Measurements from ENCODE around the gene SLC7A4. TPM values are rescaled to one million over a fixed set of nuclear protein-coding genes. Genes with fewer than 3 reads are reported as not detected.

The SLC7A4 gene
- total and polyA plus RNA-seq, 12 donors, result 0.73 to 7.2 (median 3.3) TPM

DNA sequence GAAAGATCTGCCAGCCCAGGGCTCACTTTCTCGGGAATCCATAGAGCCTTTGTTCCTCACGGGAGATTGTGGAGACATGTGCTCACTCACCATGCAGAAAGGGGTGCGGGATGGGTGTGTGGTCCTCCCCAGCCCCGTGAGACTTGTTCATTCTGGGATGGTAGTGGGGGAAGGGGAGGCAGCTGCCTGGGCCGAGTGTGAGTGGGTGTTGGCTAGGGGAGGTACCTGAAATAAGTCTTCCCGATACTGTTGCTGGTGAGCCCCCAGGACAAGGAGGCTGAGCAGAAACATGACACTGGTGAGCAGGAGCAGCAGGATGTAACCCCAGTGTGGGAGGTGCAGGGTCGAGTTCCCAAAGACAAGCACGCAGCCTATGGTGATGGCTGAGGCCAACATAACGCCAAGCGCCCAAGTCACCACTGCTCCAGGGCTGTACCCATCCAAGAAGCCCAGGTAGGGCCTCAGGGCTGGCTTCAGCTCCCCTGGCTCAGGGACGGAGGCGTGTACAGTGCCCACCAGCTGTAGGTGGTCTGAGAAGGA is 2.8 kb downstream of the SLC7A4 start:
- Histone ChIP-seq H3K27ac (no peak overlapping the region), H3K4me3 (no peak overlapping the region), H3K27me3 (no peaks in the 10 kb centered on the region), H3K36me3 (replicated peaks in 1 of 2) (no peaks in the 10 kb centered on the region), H3K4me1 (replicated peaks in 1 of 2) (peaks cover 6 to 13% of the 10 kb centered on the region in 2 donors), H3K9me3 (replicated peaks in 1 of 3) (no peaks in the 10 kb centered on the region)
- TF ChIP-seq CTCF (IDR thresholded peaks at IDR 0.05), result no peak
- no peak for TF ChIP-seq POLR2A (IDR thresholded peaks at IDR 0.05)
- WGBS, 4 donors, result 70 to 77% (median 74%) methylated on average over 9 to 12 of the region's 12 CpGs
- intact Hi-C loops (cut with DNase I), result no loop called here
- DNase-seq, result no peak

DNA sequence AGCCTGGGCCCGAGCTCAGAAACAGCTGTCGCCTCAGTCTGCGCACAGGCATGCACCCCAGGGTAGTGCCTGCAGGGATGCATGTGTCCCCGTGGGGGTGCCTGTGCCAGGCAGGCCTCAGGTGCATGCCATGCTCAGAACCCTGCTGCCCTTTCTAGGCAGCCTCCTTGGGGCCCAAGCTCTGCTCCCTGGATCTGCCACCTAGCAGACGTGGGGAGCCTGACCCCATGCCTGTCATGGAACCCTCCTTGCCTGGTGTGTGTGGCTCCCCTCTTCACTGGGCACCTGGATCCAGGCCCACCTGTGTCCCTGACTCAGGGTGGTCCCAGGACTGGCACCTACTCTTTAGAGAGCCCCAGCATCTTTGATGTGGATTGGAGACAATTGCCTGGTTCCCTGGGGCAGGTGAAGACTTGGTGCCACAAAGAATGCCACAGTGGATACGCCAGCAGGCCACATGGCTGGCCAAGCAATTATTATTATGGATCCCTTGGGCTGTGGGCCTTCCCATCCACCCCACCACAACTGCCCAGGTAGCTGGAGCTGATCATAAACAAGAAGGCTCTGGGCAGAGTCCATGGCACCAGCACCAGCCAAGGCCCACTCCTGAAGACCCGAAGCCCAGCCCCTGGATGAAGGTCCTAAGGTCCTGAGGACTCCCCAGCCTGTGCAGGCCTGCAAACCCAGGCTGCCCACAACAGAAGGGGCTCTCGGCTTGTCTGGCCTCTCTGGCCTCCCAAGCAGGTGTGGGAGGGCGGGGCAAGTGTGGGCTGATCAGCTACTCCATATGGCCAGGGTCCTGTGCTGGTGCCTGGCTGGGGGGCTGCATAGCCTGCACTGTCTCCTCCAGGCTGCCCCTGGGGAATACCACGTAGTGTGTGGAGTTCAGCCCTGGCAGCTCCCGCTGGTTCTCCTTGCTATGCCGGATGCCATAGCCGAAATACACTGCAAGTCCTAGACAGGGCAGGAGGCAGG is 3.8 kb downstream of the SLC7A4 start:
- no peaks in the 10 kb centered on the region for H3K27me3 ChIP-seq
- no peak for TF ChIP-seq POLR2A (IDR thresholded peaks at IDR 0.05)
- no peak for TF ChIP-seq CTCF (IDR thresholded peaks at IDR 0.05)
- intact Hi-C loops (cut with DNase I), result no loop called here

DNA sequence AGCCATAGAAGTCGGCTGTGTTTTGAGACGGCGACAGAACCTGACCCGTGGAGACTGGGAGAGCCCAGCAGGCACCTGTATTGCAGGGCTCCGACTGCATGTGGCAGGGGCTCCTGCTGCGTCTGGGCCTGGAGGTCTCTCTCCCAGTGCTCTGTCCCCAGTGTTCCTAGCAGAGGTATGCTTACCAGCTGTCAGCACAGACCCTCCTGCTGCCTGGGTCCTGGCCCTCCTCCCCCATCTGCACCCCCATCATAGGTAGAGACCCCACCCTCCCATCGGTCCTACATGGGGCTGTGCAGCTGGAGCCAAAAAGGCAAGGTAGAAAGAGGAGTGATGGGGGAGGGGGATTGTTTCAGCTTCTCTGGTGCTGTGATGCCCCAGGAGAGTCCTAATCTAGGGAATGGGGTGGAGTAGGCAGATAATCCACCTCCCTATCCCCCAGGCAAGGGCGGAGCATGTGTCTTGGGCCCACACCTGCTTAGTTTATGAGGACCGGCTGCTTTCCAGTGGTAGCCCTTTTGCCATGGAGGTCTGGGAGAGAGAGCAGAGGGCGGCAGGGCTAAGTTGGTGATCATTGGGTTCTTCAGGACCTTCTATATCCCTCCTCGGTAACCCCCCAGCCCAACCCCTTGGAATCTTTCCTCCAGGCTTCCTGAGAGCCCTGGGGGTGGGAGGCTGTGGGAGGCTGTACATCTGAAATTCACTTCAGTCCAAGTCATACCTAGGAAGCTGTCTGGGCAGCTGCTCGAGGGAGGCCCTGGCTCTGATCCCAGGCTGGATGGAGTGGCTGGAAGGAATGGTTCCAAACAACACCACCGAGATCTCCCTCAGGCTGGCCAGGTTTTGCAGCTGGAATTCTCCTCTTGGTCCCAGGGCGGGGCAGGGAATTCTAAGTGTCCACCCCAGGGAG is 5.3 kb downstream of the SLC7A4 start:
- no peaks in the 10 kb centered on the region for H3K36me3 ChIP-seq (replicated peaks in 1 of 2)
- no peaks in the 10 kb centered on the region for H3K9me3 ChIP-seq (replicated peaks in 1 of 3)
- no peak overlapping the region for H3K4me3 ChIP-seq
- H3K27ac ChIP-seq, result no peak overlapping the region
- H3K4me1 ChIP-seq (replicated peaks in 1 of 2), result peaks cover 4% of the 10 kb centered on the region in 2 donors
- DNase-seq, result no peak
- H3K27me3 ChIP-seq, result no peaks in the 10 kb centered on the region
- 78 to 84% (median 81%) methylated on average over 11 to 14 of the region's 14 CpGs for WGBS, 4 donors
- TF ChIP-seq CTCF (IDR thresholded peaks at IDR 0.05), result no peak
- TF ChIP-seq POLR2A (IDR thresholded peaks at IDR 0.05), result no peak
- intact Hi-C loops (cut with DNase I), result no loop called here

More for the DNA sequence above, 3.8 kb downstream of the SLC7A4 start:
- Histone ChIP-seq H3K4me3 (no peak overlapping the region), H3K27ac (no peak overlapping the region), H3K36me3 (replicated peaks in 1 of 2) (no peaks in the 10 kb centered on the region), H3K9me3 (replicated peaks in 1 of 3) (no peaks in the 10 kb centered on the region), H3K4me1 (replicated peaks in 1 of 2) (peaks cover 6 to 13% of the 10 kb centered on the region in 2 donors)
- 85 to 97% (median 88%) methylated on average over 8 to 13 of the region's 13 CpGs for WGBS, 4 donors
- no peak for DNase-seq

Measured in adrenal gland (tissue), 12 donors.